NT2/D1 (cell line): ENCODE data around the gene SLC23A3.

Source experiments
- YY1 ChIP-seq: IDR thresholded peaks from 2 replicates; pipeline ENCODE4 v1.6.1; 2011; ENCODE audit not compliant: insufficient read length, insufficient read depth
- ZNF274 ChIP-seq: IDR thresholded peaks from 2 replicates; pipeline ENCODE4 v1.6.1; 2011; ENCODE audit warnings: mild to moderate bottlenecking, low read depth, low read length

DNA sequence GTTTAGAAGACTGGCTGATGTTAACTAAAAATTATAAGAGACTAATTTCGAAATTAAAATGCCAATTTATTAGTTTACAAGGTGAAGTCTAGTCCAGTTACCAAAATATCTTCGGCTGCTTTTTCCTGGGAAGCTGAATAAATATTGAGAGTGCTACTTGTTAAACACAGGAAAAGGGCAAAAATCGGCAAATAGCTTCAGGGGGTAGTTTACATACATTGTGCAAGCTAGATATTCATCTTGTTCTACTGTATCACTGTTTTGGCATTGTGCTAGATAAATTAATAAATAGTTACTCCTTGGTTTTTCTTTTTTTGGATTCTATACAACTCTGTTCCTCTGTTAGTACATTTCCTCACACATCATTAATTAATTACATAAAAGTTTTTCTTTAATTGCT is 38.5 kb downstream of the SLC23A3 start:
- TF ChIP-seq ZNF274 (no peak), YY1 (no peak)
